ENCODE results near the gene ZNF614. TPM values are rescaled to one million over a fixed set of nuclear protein-coding genes. Genes with fewer than 3 reads are reported as not detected.

Gene ZNF614
- total and polyA plus RNA-seq, 9 of the 15 experiments (the other 6 are each of a cell fraction or from before 2014, with no cell fraction given): 4.9 to 16.3 (median 11.4) TPM

GRCh38 chr19:51986309-51987291 is 41.6 kb downstream of the ZNF614 start, which contains the start of gene ZNF350 (continued):
- peak in 1 of 3 experiments; percentile 69; a peak in 2 of 6 replicates for TF ChIP-seq ZBTB11 (CRISPR knock-in tag; IDR thresholded peaks at IDR 0.05)
- no peak for TF ChIP-seq ZC3H4 (CRISPR knock-in tag; IDR thresholded peaks at IDR 0.05; ENCODE audit: borderline replicate concordance)
- TF ChIP-seq ZNF444 (CRISPR knock-in tag; IDR thresholded peaks at IDR 0.05): no peak
- peak; percentile 76 for TF ChIP-seq FOXJ2 (tag; IDR thresholded peaks at IDR 0.05)
- no peak for TF ChIP-seq RBM15 (IDR thresholded peaks at IDR 0.05; ENCODE audit: insufficient read depth, low read length)
- no peak for TF ChIP-seq MITF (IDR thresholded peaks at IDR 0.05)
- no peak for TF ChIP-seq PRPF4 (IDR thresholded peaks at IDR 0.05; ENCODE audit: insufficient read depth, low read depth, low read length, poor library complexity, severe bottlenecking)
- no peak for TF ChIP-seq MEIS2 (IDR thresholded peaks at IDR 0.05; ENCODE audit: partially characterized antibody)
- TF ChIP-seq FOXP4 (CRISPR knock-in tag; IDR thresholded peaks at IDR 0.05; ENCODE audit: borderline replicate concordance): no peak
- TF ChIP-seq GTF2F1 (IDR thresholded peaks at IDR 0.05; ENCODE audit: low read depth, low read length): no peak
- no peak for TF ChIP-seq PRMT5 (CRISPR knock-in tag; IDR thresholded peaks at IDR 0.05)
- TF ChIP-seq SREBF1 (IDR thresholded peaks at IDR 0.05; ENCODE audit: borderline replicate concordance, low read depth, low read length): no peak
- TF ChIP-seq CC2D1A (IDR thresholded peaks at IDR 0.05): no peak
- TF ChIP-seq BRD4 (IDR thresholded peaks at IDR 0.05): no peak
- no peak for TF ChIP-seq HNRNPK (IDR thresholded peaks at IDR 0.05; ENCODE audit: low read depth, low read length, poor library complexity, severe bottlenecking)
- no peak for TF ChIP-seq HSF4 (CRISPR knock-in tag; IDR thresholded peaks at IDR 0.05; ENCODE audit: borderline replicate concordance)
- TF ChIP-seq JUNB (CRISPR knock-in tag; conservative IDR thresholded peaks at IDR 0.05): no peak
- 0 out of 2 replicates have a peak, but pooled peaks have one; percentile 55 for TF ChIP-seq POLR2H (tag; IDR thresholded peaks at IDR 0.05; ENCODE audit: low read depth)
- no peak for TF ChIP-seq TBL1XR1 (IDR thresholded peaks at IDR 0.05; ENCODE audit: low read length in 2 of 2)
- TF ChIP-seq PHF8 (IDR thresholded peaks at IDR 0.05; ENCODE audit: borderline replicate concordance, low read length): peak; percentile 61; the same call in 1 of the 2 replicates

All from K562 (cell line).